ENCODE results near the gene ACOXL. TPM values are rescaled to one million over a fixed set of nuclear protein-coding genes. Genes with fewer than 3 reads are reported as not detected.

The ACOXL gene
- total RNA-seq, 2 experiments from 2014 or later = not detected

- no peaks in the 10 kb centered on the region for H3K36me3 Mint-ChIP-seq
- H3K4me3 Mint-ChIP-seq = no peak overlapping the region
- DNase-seq = no peak
- H3K27ac Mint-ChIP-seq = no peak overlapping the region
- peaks cover 30% of the 10 kb centered on the region for H3K4me1 Mint-ChIP-seq
- no peaks in the 10 kb centered on the region for H3K9me3 Mint-ChIP-seq
- H3K27me3 Mint-ChIP-seq = peaks cover 9% of the 10 kb centered on the region
These were observed 104.3 kb downstream of the ACOXL start for GRCh38 chr2:110836671-110837070.

DNA sequence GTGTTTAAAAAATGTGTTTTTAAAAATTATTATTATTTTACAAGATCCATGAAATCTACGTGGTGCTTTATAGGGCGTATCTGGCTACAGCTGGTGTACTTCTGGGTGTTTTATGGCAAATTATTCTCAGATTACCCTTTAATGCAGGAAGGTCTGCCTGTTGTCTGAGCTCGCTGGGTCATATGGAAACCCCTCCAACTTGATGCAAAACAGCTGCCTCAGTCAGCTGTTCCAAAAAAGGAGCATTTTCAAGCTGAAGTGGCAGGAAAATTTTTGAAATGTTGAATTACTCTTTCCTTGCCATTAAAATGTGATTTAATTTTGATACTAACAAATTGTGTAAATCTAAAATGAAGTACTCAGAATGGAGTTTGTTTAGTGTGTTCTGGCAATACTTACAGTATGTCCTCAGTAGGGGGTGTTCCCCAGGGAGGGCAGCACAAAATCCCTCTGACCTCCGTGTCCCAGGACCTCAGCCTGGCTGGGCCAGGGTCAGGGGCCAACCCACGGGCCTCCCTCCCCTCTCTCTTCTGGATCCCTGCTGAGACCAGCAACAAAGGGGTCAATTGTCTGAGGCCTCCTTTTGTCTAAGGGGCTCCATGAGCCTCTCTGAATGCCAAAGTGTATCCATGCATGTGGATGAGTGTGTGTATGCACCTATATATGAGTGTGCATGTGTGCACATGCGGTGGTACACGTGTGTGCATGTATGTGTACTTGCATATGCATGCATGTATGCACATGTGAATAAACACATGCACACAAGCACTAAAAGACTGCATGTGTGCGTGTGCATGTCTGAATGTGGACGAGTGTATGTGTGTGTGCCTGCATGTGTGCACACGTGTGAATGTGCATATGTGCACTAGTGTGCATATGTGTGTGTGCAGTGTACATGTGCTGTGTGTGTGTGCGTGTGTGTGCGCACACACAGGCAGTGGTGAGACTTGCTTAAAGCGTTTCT, 105.4 kb downstream of the ACOXL start:
- no peaks in the 10 kb centered on the region for H3K36me3 Mint-ChIP-seq
- H3K27ac Mint-ChIP-seq = no peak overlapping the region
- H3K27me3 Mint-ChIP-seq = peaks cover 18% of the 10 kb centered on the region
- H3K4me3 Mint-ChIP-seq = no peak overlapping the region
- H3K4me1 Mint-ChIP-seq = peaks cover 30% of the 10 kb centered on the region
- no peaks in the 10 kb centered on the region for H3K9me3 Mint-ChIP-seq
- DNase-seq = no peak

- Mint-ChIP-seq H3K36me3 (no peaks in the 10 kb centered on the region), H3K4me3 (no peak overlapping the region), H3K9me3 (no peaks in the 10 kb centered on the region), H3K4me1 (peaks cover 27% of the 10 kb centered on the region), H3K27ac (no peak overlapping the region), H3K27me3 (peaks cover 19% of the 10 kb centered on the region)
- DNase-seq = no peak
These were observed 106.4 kb downstream of the ACOXL start for GRCh38 chr2:110838657-110839384.

DNA sequence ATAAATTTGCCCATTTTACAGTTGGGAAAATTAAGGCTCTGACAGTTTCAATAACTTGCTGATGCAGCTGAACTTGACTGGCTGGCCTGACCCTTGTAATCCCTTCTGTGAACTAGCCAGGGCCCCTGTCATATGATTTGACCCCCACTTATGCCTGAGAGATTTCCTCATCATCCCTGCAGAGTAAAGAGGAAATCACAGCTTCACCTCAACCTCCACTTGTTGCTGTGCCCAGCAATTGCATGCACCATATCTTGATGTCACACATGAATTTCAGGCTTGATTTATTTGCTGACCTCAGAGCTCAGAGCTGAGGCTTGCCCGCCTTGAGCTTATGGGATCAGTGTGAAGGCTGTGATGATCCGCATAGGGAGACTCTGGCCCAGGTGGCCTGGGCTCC, 108.1 kb downstream of the ACOXL start:
- Mint-ChIP-seq H3K27me3 (peaks cover 15% of the 10 kb centered on the region), H3K4me3 (no peak overlapping the region)

DNA sequence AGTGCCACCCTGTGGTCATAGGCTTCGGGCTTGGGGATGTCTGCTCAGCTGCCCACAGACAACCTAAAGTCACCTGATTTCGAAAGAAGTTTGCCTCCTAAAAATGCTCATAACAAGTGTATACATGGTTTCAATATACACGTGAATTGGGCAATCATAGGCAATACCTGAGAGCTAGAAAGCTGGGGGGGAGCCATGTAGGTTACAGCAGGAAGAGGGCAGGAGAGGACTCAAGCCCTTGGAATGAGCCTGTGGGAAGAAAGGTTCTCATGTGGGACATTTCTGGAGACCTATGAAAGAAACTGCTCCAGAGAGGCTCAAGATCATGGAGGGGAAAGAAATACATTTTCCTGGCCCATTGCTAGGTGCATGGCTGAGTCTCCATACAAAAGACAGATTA, 109.7 kb downstream of the ACOXL start:
- Mint-ChIP-seq H3K36me3 (peaks cover 5% of the 10 kb centered on the region), H3K4me3 (no peak overlapping the region), H3K9me3 (peaks cover 6% of the 10 kb centered on the region), H3K4me1 (peaks cover 42% of the 10 kb centered on the region), H3K27ac (no peak overlapping the region), H3K27me3 (peaks cover 15% of the 10 kb centered on the region)
- DNase-seq = no peak

More for the DNA sequence above, 108.1 kb downstream of the ACOXL start:
- no peak for DNase-seq
- Mint-ChIP-seq H3K36me3 (no peaks in the 10 kb centered on the region), H3K27ac (no peak overlapping the region), H3K4me1 (peaks cover 29% of the 10 kb centered on the region), H3K9me3 (peaks cover 3% of the 10 kb centered on the region)

DNA sequence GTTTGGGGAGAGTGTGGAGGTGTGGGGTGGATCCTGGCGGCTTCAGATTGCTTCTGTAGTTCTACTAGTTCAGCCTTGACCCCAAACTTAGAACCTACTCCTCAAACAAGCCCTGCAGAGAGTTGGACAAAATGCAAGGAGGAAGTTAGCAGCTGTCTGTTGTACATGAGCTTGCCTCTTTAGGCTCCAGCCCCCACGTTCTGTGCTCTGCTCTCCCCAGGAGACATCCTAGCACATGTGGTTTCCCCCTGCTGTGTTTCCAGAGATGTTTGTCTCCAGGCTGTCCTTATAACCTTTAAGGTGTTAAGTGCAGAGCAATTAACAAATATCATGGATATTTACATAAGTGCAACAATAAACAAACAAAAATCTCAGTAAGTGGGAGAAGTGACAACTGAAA, 111.1 kb downstream of the ACOXL start:
- Mint-ChIP-seq H3K4me1 (peaks cover 51% of the 10 kb centered on the region), H3K36me3 (peaks cover 5% of the 10 kb centered on the region), H3K9me3 (peaks cover 6% of the 10 kb centered on the region), H3K27me3 (peaks cover 15% of the 10 kb centered on the region), H3K27ac (peak overlapping the region; percentile 23), H3K4me3 (no peak overlapping the region)
- no peak for DNase-seq

- peaks cover 6% of the 10 kb centered on the region for H3K9me3 Mint-ChIP-seq
- H3K27ac Mint-ChIP-seq = peak overlapping the region; percentile 73
- no peak for DNase-seq
- H3K36me3 Mint-ChIP-seq = peaks cover 8% of the 10 kb centered on the region
- peak overlapping the region; percentile 8 for H3K4me3 Mint-ChIP-seq
- H3K4me1 Mint-ChIP-seq = peaks cover 53% of the 10 kb centered on the region
- H3K27me3 Mint-ChIP-seq = peaks cover 19% of the 10 kb centered on the region
These were observed 111.7 kb downstream of the ACOXL start for GRCh38 chr2:110843959-110844510.

GRCh38 chr2:110847651-110848050, 115.3 kb downstream of the ACOXL start:
- peak overlapping the region; percentile 49 for H3K27ac Mint-ChIP-seq
- peaks cover 8% of the 10 kb centered on the region for H3K36me3 Mint-ChIP-seq
- H3K27me3 Mint-ChIP-seq = peaks cover 24% of the 10 kb centered on the region
- no peak overlapping the region for H3K4me3 Mint-ChIP-seq
- peaks cover 6% of the 10 kb centered on the region for H3K9me3 Mint-ChIP-seq
- peaks cover 72% of the 10 kb centered on the region for H3K4me1 Mint-ChIP-seq
- DNase-seq = no peak

GRCh38 chr2:110848071-110848470, 115.7 kb downstream of the ACOXL start:
- Mint-ChIP-seq H3K27me3 (peaks cover 21% of the 10 kb centered on the region), H3K9me3 (peaks cover 6% of the 10 kb centered on the region), H3K4me1 (peaks cover 76% of the 10 kb centered on the region), H3K36me3 (peaks cover 8% of the 10 kb centered on the region), H3K4me3 (no peak overlapping the region), H3K27ac (no peak overlapping the region)
- DNase-seq = no peak

DNA sequence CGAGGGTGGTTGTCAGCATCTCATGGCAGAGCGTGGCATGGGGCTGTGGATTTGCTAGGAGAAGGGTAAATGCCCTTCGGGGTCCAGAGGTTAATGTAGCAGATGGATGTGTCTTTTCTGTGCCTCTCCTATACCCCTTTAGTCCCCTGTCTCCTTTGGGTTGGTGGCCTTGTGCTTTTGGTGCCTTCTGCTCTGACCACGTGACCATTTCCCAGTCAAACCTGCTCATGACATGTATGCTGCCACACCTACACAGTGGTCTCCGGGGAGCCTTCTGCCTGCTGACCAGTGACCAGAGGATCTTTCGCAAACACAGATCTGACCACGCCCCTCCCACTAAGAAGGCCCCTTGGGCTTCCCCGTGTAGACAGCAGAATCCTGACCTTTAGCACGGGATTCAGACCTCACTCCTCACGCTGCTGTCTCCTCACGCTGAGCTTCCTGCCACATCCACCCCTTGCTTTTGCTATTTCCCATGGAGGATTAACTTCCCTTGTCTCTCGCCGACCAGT, 116.2 kb downstream of the ACOXL start:
- Mint-ChIP-seq H3K36me3 (peaks cover 8% of the 10 kb centered on the region), H3K27ac (no peak overlapping the region), H3K9me3 (peaks cover 6% of the 10 kb centered on the region), H3K27me3 (peaks cover 21% of the 10 kb centered on the region), H3K4me3 (no peak overlapping the region), H3K4me1 (peaks cover 76% of the 10 kb centered on the region)
- no peak for DNase-seq

- no peak overlapping the region for H3K4me3 Mint-ChIP-seq
- H3K27me3 Mint-ChIP-seq = peaks cover 29% of the 10 kb centered on the region
- no peak for DNase-seq
- peaks cover 3% of the 10 kb centered on the region for H3K36me3 Mint-ChIP-seq
- peaks cover 71% of the 10 kb centered on the region for H3K4me1 Mint-ChIP-seq
- H3K27ac Mint-ChIP-seq = no peak overlapping the region
- H3K9me3 Mint-ChIP-seq = peaks cover 2% of the 10 kb centered on the region
These were observed 119.2 kb downstream of the ACOXL start for GRCh38 chr2:110851531-110851930.

GRCh38 chr2:110852051-110852450, 119.7 kb downstream of the ACOXL start:
- no peak for DNase-seq
- Mint-ChIP-seq H3K27me3 (peaks cover 34% of the 10 kb centered on the region), H3K9me3 (peaks cover 5% of the 10 kb centered on the region), H3K36me3 (peaks cover 3% of the 10 kb centered on the region), H3K27ac (peak overlapping the region; percentile 60), H3K4me1 (peaks cover 72% of the 10 kb centered on the region), H3K4me3 (no peak overlapping the region)

- Mint-ChIP-seq H3K27ac (peak overlapping the region; percentile 60), H3K36me3 (peaks cover 3% of the 10 kb centered on the region), H3K4me3 (no peak overlapping the region), H3K27me3 (peaks cover 35% of the 10 kb centered on the region), H3K9me3 (peaks cover 6% of the 10 kb centered on the region), H3K4me1 (peaks cover 68% of the 10 kb centered on the region)
- DNase-seq = peak; percentile 36
These were observed 120.3 kb downstream of the ACOXL start for GRCh38 chr2:110852541-110853263.

DNA sequence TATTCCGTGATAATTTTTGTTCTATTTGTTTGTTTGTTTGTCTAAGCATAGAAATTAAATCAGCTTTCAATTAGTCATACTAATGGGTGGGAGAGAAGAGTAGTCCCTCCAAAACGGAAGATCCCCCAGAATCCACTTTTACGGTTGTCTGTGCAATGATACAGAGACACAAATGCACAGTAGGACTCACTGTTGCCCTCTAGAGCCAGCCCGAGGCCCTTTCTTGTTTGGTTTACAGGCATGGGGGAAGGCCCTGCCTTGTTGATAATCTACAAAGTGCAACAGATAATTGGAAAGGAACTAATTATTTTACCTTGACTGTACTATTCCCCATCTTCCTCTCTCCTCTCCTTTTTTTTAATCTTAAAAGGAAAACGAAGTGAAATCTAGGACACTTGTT, 121.1 kb downstream of the ACOXL start:
- Mint-ChIP-seq H3K27ac (no peak overlapping the region), H3K9me3 (peaks cover 6% of the 10 kb centered on the region), H3K4me1 (peaks cover 72% of the 10 kb centered on the region), H3K4me3 (no peak overlapping the region), H3K27me3 (peaks cover 35% of the 10 kb centered on the region), H3K36me3 (peaks cover 3% of the 10 kb centered on the region)
- peak; percentile 48 for DNase-seq

Data from activated naive CD8-positive, alpha-beta T cell treated with anti-CD3 and anti-CD28 coated beads for 36 hours (primary cell).